Endothelial cell of umbilical vein (primary cell): ENCODE data around the gene FAM43A. TPM values are rescaled to one million over a fixed set of nuclear protein-coding genes. Genes with fewer than 3 reads are reported as not detected.

Experiments
- BruUV-seq: library from RNA; stranded (reverse); fragments of 400-500 nt; replicated peaks from 2 replicates; lab custom pipeline; 2021; lab: Mats Ljungman, UMichigan
- CTCF ChIA-PET: fragments of 300-600, 350-600 bp; sonication (Branson Sonifier 250); formaldehyde crosslinking; loops from one replicate; lab custom pipeline; 2021; ENCODE audit warnings: antibody characterized with exemption, inconsistent platforms; lab: Charles Lee
- POLR2A ChIA-PET: fragments of 300-600, 350-600 bp; sonication (Branson Sonifier 250); formaldehyde crosslinking; loops from one replicate; lab custom pipeline; 2021; ENCODE audit warnings: antibody characterized with exemption, inconsistent platforms; lab: Charles Lee
- DNase-seq: peaks from one replicate; pipeline ENCODE4 v3.0.0-alpha.2; 2011; ENCODE audit warnings: low read depth, low spot score
- FAIRE-seq: peaks from 2 replicates; lab custom pipeline; 2011; peaks lifted over from hg19 to GRCh38; lab: Jason Lieb, UNC
- H2AFZ ChIP-seq: 2 replicates; pipeline ENCODE4 v1.6.0; 2012; ENCODE audit warnings: low read depth, low read length, control low read depth, inconsistent platforms
- H3K27ac ChIP-seq: 2 replicates; pipeline ENCODE4 v1.5.1; 2011; ENCODE audit warnings: low read depth, mild to moderate bottlenecking, control low read depth, low read length, moderate library complexity; ENCODE audit not compliant: insufficient read depth
- H3K27me3 ChIP-seq, 2 experiments: 2 replicates each; pipeline versions ENCODE4 v1.6.0 to v1.6.1; 2011; ENCODE audit warnings: low read length in 2 of 2, mixed read lengths in 1 of 2; ENCODE audit not compliant: control insufficient read depth in 2 of 2, insufficient read depth in 2 of 2
- H3K36me3 ChIP-seq, 2 experiments: 2 replicates in 1 of 2; 3 replicates in 1 of 2; pipeline ENCODE4 v1.5.1; 2011; ENCODE audit warnings: low read length in 2 of 2, mild to moderate bottlenecking in 1 of 2, moderate library complexity in 1 of 2; ENCODE audit not compliant: control insufficient read depth in 2 of 2, insufficient read depth in 2 of 2; ENCODE audit errors: extremely low read depth in 1 of 2
- H3K4me1 ChIP-seq: 3 replicates; pipeline ENCODE4 v1.5.1; 2011; ENCODE audit warnings: mild to moderate bottlenecking, low read length; ENCODE audit not compliant: control insufficient read depth, insufficient read depth; ENCODE audit errors: extremely low read depth
- H3K4me2 ChIP-seq: 2 replicates; pipeline ENCODE4 v1.6.1; 2011; ENCODE audit warnings: low read length, control low read depth, mixed read lengths; ENCODE audit not compliant: insufficient read depth
- H3K4me3 ChIP-seq, 3 experiments: fragments of 200-600 bp in 1 of 3; sonication (generic), shearing (Covaris generic) in 1 of 3; replicated peaks in 1 of 3; 2 replicates each; pipeline ENCODE4 v1.5.1; 2011 to 2016; ENCODE audit warnings: control low read depth in 3 of 3, low read length in 3 of 3, mild to moderate bottlenecking in 2 of 3, inconsistent platforms in 1 of 3, low read depth in 1 of 3, moderate library complexity in 1 of 3; ENCODE audit not compliant: insufficient read depth in 1 of 3
- H3K79me2 ChIP-seq: 2 replicates; pipeline ENCODE4 v1.6.0; 2012; ENCODE audit warnings: low read length, inconsistent platforms; ENCODE audit not compliant: control insufficient read depth, insufficient read depth
- H3K9ac ChIP-seq: replicated peaks from 2 replicates; pipeline ENCODE3; 2011; ENCODE audit warnings: low read length, control low read depth; ENCODE audit not compliant: insufficient read depth; ENCODE audit errors: extremely low read depth
- H3K9me1 ChIP-seq: replicated peaks from 3 replicates; pipeline ENCODE4 v1.6.0; 2011; ENCODE audit warnings: mild to moderate bottlenecking, low read length; ENCODE audit not compliant: control insufficient read depth, insufficient read depth; ENCODE audit errors: extremely low read depth
- H3K9me3 ChIP-seq: replicated peaks from 2 replicates; pipeline ENCODE4 v1.5.1; 2012; ENCODE audit warnings: low read length, inconsistent platforms; ENCODE audit not compliant: control insufficient read depth, insufficient read depth
- H4K20me1 ChIP-seq: replicated peaks from 2 replicates; pipeline ENCODE3; 2011; ENCODE audit warnings: mild to moderate bottlenecking, low read length; ENCODE audit not compliant: control insufficient read depth, insufficient read depth; ENCODE audit errors: extremely low read depth
- CTCF ChIP-seq, 2 donors: IDR thresholded peaks; 1 replicate in 1 of 2; 2 replicates in 1 of 2; pipeline ENCODE4 v1.5.1; 2011; ENCODE audit warnings: low read length in 2 of 2, mild to moderate bottlenecking in 2 of 2, moderate library complexity in 2 of 2, control low read depth in 1 of 2, inconsistent platforms in 1 of 2, low read depth in 1 of 2; ENCODE audit not compliant: insufficient read depth in 1 of 2; ENCODE audit errors: extremely low read depth in 1 of 2
- EZH2 ChIP-seq: IDR thresholded peaks from 2 replicates; pipeline ENCODE4 v1.6.1; 2012; ENCODE audit warnings: borderline replicate concordance, low read depth, mild to moderate bottlenecking, moderate library complexity, low read length, inconsistent platforms; ENCODE audit not compliant: severe bottlenecking
- FOS ChIP-seq: IDR thresholded peaks from 2 replicates; pipeline ENCODE4 v1.6.1; 2011; ENCODE audit warnings: mild to moderate bottlenecking, low read length, moderate library complexity, borderline replicate concordance; ENCODE audit not compliant: insufficient read depth
- POLR2A ChIP-seq: IDR thresholded peaks from 2 replicates; pipeline ENCODE4 v1.6.1; 2012; ENCODE audit warnings: low read depth, mild to moderate bottlenecking, control low read depth, low read length
- dilution Hi-C: fragments of 300-500 bp; cut with MboI; formaldehyde crosslinking; loops from one replicate; pipeline ENCODE4 v1.15.0; 2019; ENCODE audit warnings: low sequenced_read_pairs; ENCODE audit not compliant: extremely low pct_ligation_motif_present
- intact Hi-C: fragments of 100-400 bp; cut with micrococcal nuclease; formaldehyde crosslinking; loops from one replicate; pipeline ENCODE4 v1.10.0; 2022
- polyA plus RNA-seq, 4 experiments: library from polyadenylated mRNA; depleted of rRNA in 3 of 4; stranded (reverse) in 3 of 4; unstranded in 1 of 4; fragments of >200 nt; gene quantifications; 2 replicates each; pipeline versions ENCODE4 v1.2.1 to v1.2.3, GENCODE V29; 2011 to 2012; ENCODE audit warnings: missing spikeins in 1 of 4
- total RNA-seq: library from RNA; stranded (reverse); gene quantifications from 2 replicates; pipeline ENCODE4 v1.2.3, GENCODE V29; 2021
- TF ChIP-seq, protein P1 (sequence below): IDR thresholded peaks from 2 replicates; pipeline ENCODE4 v1.6.1; 2011; ENCODE audit not compliant: insufficient read depth, insufficient read length

FAM43A gene
- total and polyA plus RNA-seq, 2 donors (not counting 3 experiments of a cell fraction or from before 2014, with no cell fraction given), result 244 to 307 TPM

- POLR2A ChIA-PET, result no interaction called here
- intact Hi-C loops, result no loop called here
- BruUV-seq, result no TSS peak
Measured at GRCh38 chr3:194723846-194724618, 38.3 kb downstream of the FAM43A start.

More at GRCh38 chr3:194723846-194724618, 38.3 kb downstream of the FAM43A start:
- Histone ChIP-seq H3K79me2 (no peaks in the 10 kb centered on the region), H3K9me1 (no peaks in the 10 kb centered on the region), H2AFZ (no peak overlapping the region), H3K4me2 (no peak overlapping the region), H3K27me3 (no peaks in the 10 kb centered on the region), H3K27ac (no peak overlapping the region), H3K4me3 (no peak overlapping the region), H3K9ac (no peak overlapping the region), H3K9me3 (no peaks in the 10 kb centered on the region), H3K4me1 (no peaks in the 10 kb centered on the region), H4K20me1 (no peaks in the 10 kb centered on the region), H3K36me3 (no peaks in the 10 kb centered on the region)
- no peak for DNase-seq
- dilution Hi-C loops, result no loop called here
- TF ChIP-seq FOS (no peak), EZH2 (no peak), CTCF (IDR thresholded peaks at IDR 0.05; ENCODE audit: extremely low read depth in 1 of 2, insufficient read depth in 1 of 2, low read depth in 1 of 2, low read length in 2 of 2) (no peak), POLR2A (no peak)
- TF ChIP-seq, protein P1, sequence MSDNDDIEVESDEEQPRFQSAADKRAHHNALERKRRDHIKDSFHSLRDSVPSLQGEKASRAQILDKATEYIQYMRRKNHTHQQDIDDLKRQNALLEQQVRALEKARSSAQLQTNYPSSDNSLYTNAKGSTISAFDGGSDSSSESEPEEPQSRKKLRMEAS, result no peak
- no peak for FAIRE-seq
- CTCF ChIA-PET, result interaction anchor here (0.7 kb wide), 1 partner anchor 8 kb away, joined by 3 read pairs; no protein-coding TSS in a partner anchor
